ENCODE measurements around the gene CACNB2.

CACNB2 gene

DNA sequence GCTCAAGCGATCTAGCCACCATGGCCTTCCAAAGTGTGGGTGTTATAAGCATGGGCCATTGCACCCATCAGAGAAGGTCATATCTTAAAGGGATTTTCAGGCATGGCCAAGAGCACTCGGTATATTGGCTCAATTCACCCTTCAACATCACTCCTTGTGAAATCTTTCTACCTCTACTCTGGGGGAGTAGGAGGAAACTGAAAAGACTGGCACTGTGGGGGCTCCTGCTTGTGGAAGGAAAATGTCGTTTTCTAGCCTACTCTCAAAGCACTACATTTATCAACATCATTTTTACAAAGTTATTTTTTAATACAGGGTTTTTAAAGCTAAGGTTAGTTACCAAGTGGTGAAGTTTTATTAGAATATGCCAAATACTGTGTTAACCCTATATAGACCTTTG lies 42.0 kb upstream of the CACNB2 start:
- H3K36me3 ChIP-seq (replicated peaks; ENCODE audit: low read depth, low read length) = no peaks in the 10 kb centered on the region

GRCh38 chr10:18099415-18099814 lies 40.8 kb upstream of the CACNB2 start:
- no peak overlapping the region for H3K27ac ChIP-seq (ENCODE audit: low read length)
- no peaks in the 10 kb centered on the region for H3K27me3 ChIP-seq (ENCODE audit: low read depth, low read length)
- no peaks in the 10 kb centered on the region for H4K20me1 ChIP-seq (ENCODE audit: insufficient read depth, low read length)
- H3K4me1 ChIP-seq (ENCODE audit: low read length) = peaks cover 26% of the 10 kb centered on the region
- TF ChIP-seq CTCF (IDR thresholded peaks at IDR 0.05; ENCODE audit: low read depth, low read length) (no peak), EZH2phosphoT487 (IDR thresholded peaks at IDR 0.05; ENCODE audit: low read depth) (no peak)
- no peak overlapping the region for H3K4me3 ChIP-seq (ENCODE audit: low read length)
- no peaks in the 10 kb centered on the region for H3K9me3 ChIP-seq (ENCODE audit: insufficient read depth, low read length)
- no peak overlapping the region for H2AFZ ChIP-seq (ENCODE audit: low read depth, low read length)
- H3K9ac ChIP-seq (ENCODE audit: low read length) = no peak overlapping the region
- no peak overlapping the region for H3K4me2 ChIP-seq (ENCODE audit: low read length)
- no peaks in the 10 kb centered on the region for H3K79me2 ChIP-seq (ENCODE audit: low read length)
- no peaks in the 10 kb centered on the region for H3K36me3 ChIP-seq (replicated peaks; ENCODE audit: low read depth, low read length)

More for the DNA sequence above, 42.0 kb upstream of the CACNB2 start:
- no peaks in the 10 kb centered on the region for H3K27me3 ChIP-seq (ENCODE audit: low read depth, low read length)
- H3K9ac ChIP-seq (ENCODE audit: low read length) = no peak overlapping the region
- TF ChIP-seq CTCF (IDR thresholded peaks at IDR 0.05; ENCODE audit: low read depth, low read length) = no peak
- no peak for TF ChIP-seq EZH2phosphoT487 (IDR thresholded peaks at IDR 0.05; ENCODE audit: low read depth)
- peaks cover 22% of the 10 kb centered on the region for H3K4me1 ChIP-seq (ENCODE audit: low read length)
- H3K4me3 ChIP-seq (ENCODE audit: low read length) = no peak overlapping the region
- no peaks in the 10 kb centered on the region for H3K9me3 ChIP-seq (ENCODE audit: insufficient read depth, low read length)
- no peaks in the 10 kb centered on the region for H4K20me1 ChIP-seq (ENCODE audit: insufficient read depth, low read length)
- no peaks in the 10 kb centered on the region for H3K79me2 ChIP-seq (ENCODE audit: low read length)
- no peak overlapping the region for H3K4me2 ChIP-seq (ENCODE audit: low read length)
- H2AFZ ChIP-seq (ENCODE audit: low read depth, low read length) = no peak overlapping the region
- H3K27ac ChIP-seq (ENCODE audit: low read length) = no peak overlapping the region

- H3K4me1 ChIP-seq (ENCODE audit: low read length) = peaks cover 26% of the 10 kb centered on the region
- H3K27ac ChIP-seq (ENCODE audit: low read length) = no peak overlapping the region
- no peak overlapping the region for H3K9ac ChIP-seq (ENCODE audit: low read length)
- no peaks in the 10 kb centered on the region for H4K20me1 ChIP-seq (ENCODE audit: insufficient read depth, low read length)
- H3K9me3 ChIP-seq (ENCODE audit: insufficient read depth, low read length) = no peaks in the 10 kb centered on the region
- no peak overlapping the region for H3K4me2 ChIP-seq (ENCODE audit: low read length)
- no peak overlapping the region for H3K4me3 ChIP-seq (ENCODE audit: low read length)
- TF ChIP-seq CTCF (IDR thresholded peaks at IDR 0.05; ENCODE audit: low read depth, low read length) (no peak), EZH2phosphoT487 (IDR thresholded peaks at IDR 0.05; ENCODE audit: low read depth) (no peak)
- no peaks in the 10 kb centered on the region for H3K79me2 ChIP-seq (ENCODE audit: low read length)
- no peak overlapping the region for H2AFZ ChIP-seq (ENCODE audit: low read depth, low read length)
- H3K27me3 ChIP-seq (ENCODE audit: low read depth, low read length) = no peaks in the 10 kb centered on the region
- H3K36me3 ChIP-seq (replicated peaks; ENCODE audit: low read depth, low read length) = no peaks in the 10 kb centered on the region
Measured at GRCh38 chr10:18100669-18101068, 39.6 kb upstream of the CACNB2 start.

DNA sequence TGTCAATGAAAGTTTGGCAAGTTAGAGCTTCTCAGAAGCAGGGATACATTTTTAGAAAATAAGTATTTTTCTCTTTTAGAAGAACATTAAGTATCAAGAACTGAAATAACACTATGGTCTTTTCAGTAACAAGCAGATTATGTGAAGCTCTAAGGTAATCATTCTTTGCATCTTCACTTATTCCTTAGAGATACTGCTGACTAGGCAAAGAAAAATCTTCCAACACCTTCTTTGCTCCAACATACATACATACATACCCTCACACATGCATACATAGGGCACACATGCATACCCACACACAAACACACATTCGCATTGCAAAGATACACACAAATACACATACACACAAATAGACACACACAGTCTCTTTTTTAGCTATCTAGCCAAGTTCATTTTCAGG lies 37.8 kb upstream of the CACNB2 start:
- Histone ChIP-seq H3K36me3 (replicated peaks; ENCODE audit: low read depth, low read length) (no peaks in the 10 kb centered on the region), H3K4me2 (ENCODE audit: low read length) (no peak overlapping the region), H3K79me2 (ENCODE audit: low read length) (no peaks in the 10 kb centered on the region), H2AFZ (ENCODE audit: low read depth, low read length) (no peak overlapping the region), H3K4me3 (ENCODE audit: low read length) (no peak overlapping the region), H3K9ac (ENCODE audit: low read length) (no peak overlapping the region), H3K9me3 (ENCODE audit: insufficient read depth, low read length) (no peaks in the 10 kb centered on the region), H3K27me3 (ENCODE audit: low read depth, low read length) (no peaks in the 10 kb centered on the region), H4K20me1 (ENCODE audit: insufficient read depth, low read length) (no peaks in the 10 kb centered on the region), H3K4me1 (ENCODE audit: low read length) (peaks cover 12% of the 10 kb centered on the region), H3K27ac (ENCODE audit: low read length) (no peak overlapping the region)
- TF ChIP-seq EZH2phosphoT487 (IDR thresholded peaks at IDR 0.05; ENCODE audit: low read depth) (no peak), CTCF (IDR thresholded peaks at IDR 0.05; ENCODE audit: low read depth, low read length) (no peak)
